Measurements from ENCODE around the gene SOX14.

The SOX14 gene

GRCh38 chr3:137764001-137764433 is at the start of gene SOX14:
Gene SOX14, plus strand, starts transcription at chr3:137764315. Its CDS starts 470 bp downstream, at chr3:137764785.
- DNase-seq, result no peak

- DNase-seq, result no peak
These were observed 49.6 kb upstream of the SOX14 start for GRCh38 chr3:137714551-137714950.

DNA sequence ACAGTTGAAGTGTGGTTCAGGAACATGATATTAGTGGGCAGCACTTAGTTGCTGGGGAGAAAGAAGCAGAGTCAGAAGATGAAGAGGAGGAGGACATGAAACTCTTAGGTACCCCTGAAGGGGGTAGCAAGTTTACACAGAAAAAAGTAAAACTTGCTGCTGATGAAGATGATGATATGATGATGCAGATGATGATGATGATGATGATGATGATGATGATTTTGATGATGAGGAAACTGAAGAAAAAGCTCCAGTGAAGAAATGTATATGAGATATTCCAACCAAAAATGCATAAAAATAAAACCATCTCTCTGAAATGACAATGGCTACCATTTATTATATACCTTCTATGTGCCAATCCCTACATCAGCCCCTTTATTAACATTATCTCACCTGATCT is 39.9 kb upstream of the SOX14 start:
- DNase-seq, result no peak

DNA sequence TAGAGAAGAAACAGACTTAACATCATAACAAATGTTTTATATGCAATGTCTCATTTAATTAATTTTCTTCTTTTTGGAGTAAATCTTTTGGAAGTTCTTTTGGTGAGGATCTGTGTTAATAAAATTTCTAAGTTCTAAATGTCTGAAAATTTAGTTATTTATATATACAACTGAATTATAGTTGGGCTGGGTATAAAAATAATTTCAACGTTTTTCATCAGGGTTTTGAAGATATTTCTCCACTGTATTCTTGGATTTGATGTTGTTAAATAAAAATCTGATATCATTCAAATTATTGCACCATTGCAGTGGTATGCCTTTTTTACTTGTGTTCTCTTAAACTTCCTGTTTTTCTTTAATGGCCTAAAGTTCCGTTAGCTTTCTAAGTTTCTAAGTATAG is 26.9 kb upstream of the SOX14 start:
- no peak for DNase-seq

- no peak for DNase-seq
These were observed 25.4 kb upstream of the SOX14 start for GRCh38 chr3:137738710-137739109.

- DNase-seq, result no peak
These were observed 20.5 kb upstream of the SOX14 start for GRCh38 chr3:137743608-137744007.

DNA sequence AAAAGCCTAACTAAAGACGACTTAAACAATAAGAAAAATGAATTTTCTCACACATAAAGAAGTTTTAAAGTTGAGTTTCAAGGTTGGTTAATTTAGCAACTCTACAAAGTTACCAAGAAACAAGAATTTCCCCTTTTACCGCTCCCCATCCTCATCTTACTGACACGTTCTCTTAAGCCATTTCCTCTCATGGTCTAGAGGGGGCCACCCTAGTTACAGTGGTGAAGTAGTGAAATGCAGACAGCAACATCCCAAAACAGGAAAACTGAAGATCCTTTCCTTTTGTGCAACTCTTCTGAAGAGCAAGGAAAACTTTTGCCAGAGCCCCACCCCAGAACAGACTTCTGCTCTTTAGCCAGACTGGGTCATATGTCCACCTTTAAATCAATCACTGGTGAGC is 17.3 kb upstream of the SOX14 start:
- DNase-seq, result no peak

DNA sequence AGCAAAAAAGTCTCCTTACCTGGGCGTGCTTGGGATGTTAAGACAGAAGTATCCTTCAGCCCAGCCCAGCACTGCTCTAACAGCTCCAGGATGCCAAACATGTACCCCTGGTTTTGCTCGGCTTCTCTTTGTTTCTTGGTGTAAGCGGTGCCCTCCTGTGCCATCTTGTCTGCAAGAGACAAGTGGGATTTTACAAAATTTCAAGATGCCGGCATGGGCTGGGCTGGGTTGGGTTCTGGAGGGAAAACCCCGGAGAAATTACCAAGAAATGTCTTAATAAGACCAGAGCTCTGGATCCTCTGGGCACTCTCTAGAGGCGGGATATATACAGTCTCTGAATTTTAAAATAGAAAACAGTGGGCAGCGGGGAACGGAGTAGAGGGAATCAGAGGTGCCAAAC is 4.6 kb upstream of the SOX14 start:
- DNase-seq, result no peak

GRCh38 chr3:137760341-137761098 is 3.6 kb upstream of the SOX14 start:
- DNase-seq, result no peak

DNA sequence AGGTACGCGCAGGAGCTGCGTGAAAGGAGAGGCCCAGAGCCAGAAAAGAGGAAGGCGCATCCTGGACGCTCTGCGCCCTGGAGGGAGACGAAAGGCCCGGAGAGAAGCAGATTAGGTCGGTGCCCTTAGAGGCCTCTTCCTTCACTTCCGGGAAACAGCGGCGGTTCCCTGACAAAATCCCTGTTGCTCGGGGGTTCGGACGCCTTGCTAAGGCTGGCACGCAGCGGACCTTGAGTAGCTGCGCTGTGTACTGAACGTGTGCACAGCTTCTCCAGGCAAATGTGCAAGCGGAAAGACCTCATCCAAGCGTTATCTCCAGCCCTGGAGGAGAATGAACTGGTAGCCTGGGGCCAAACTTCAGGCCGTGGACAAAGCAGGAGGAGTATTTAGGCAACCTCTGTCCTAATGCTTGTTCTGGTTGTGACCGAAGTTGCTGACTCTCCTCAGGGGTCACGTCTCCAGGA is 3.0 kb upstream of the SOX14 start:
- DNase-seq, result no peak

- no peak for DNase-seq
These were observed 2.3 kb upstream of the SOX14 start for GRCh38 chr3:137761563-137762503.

DNA sequence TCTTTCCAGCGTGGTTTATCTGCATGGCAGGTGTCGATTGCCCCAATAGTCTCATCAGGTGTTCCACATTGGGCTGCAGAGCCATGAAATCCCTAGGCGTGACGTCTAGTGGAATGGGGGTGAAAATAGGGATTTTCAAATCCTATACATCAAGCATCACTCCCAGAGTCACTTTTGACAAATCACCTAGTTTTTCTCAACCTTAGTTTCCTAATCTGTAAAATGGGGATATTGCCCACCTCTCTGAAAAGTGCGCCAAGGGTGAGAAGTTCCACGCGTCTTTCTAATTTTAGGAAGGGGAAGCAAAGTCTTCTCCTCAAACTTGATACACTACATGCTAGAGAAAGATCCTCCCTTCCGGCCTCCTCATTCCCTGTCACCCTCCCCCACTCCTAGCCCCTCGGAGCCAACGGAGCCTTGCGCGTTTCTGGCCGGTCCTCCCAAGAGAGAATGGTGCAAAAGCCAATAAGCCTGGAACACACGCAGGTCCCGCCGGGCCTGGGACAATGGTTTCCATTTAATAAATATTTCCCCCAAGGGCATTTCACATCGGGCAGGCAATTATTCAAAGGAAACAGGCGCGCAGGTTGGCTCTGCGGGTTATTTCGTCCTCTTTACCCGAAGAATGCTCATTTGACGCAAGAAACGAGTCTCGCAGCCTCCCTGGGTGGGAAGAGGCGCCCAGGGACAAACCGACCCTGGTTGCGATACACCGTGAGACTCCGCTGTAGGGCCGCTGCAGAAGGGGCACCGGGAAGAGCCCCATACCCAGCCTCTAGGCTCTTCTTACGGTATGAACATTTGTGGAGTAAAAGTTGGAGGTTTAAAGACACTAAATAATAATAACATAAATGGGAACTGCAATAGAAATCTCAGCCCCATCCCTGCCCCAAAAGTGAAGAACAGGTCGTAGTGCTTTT is 1.2 kb upstream of the SOX14 start:
- DNase-seq, result no peak

- no peak for DNase-seq
These were observed 549 bp upstream of the SOX14 start for GRCh38 chr3:137763594-137763938.

- DNase-seq, result no peak
These were observed 621 bp downstream of the SOX14 start for GRCh38 chr3:137764563-137765309.

- no peak for DNase-seq
These were observed 1.4 kb downstream of the SOX14 start for GRCh38 chr3:137765310-137766033.

GRCh38 chr3:137766041-137766875 is 2.1 kb downstream of the SOX14 start:
- DNase-seq, result no peak

DNA sequence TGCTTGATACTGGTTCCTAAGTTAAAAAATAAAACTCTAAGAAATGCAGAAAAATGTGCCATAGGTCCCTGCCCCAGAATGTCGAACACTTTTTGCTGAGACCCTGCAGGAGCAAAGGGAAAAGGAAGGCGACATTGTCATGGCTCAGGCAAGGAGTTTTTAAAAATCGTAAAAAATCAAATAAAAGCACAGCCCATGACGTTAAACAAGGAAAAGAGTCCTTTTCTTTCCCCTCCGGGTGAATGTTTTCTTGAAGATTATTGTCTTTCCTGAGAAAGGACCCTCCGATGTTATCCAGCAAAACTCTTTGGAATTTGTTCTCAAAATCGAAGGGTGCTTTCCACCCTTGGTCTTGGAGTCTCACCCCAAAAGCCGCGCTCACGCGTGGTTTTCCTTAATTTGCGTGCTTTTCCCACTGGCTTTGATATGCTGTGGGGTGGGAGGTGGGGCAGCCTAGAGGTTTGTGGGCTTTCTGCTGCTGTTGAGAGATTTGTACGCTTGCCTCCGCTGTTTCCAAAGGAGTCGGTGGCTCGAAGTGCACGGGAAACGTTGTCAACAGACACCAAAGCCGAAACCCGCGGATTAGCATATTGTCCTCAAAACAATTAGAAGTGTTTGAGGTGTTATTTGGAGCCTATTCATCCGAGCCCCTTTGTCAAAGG is 2.9 kb downstream of the SOX14 start:
- no peak for DNase-seq

DNA sequence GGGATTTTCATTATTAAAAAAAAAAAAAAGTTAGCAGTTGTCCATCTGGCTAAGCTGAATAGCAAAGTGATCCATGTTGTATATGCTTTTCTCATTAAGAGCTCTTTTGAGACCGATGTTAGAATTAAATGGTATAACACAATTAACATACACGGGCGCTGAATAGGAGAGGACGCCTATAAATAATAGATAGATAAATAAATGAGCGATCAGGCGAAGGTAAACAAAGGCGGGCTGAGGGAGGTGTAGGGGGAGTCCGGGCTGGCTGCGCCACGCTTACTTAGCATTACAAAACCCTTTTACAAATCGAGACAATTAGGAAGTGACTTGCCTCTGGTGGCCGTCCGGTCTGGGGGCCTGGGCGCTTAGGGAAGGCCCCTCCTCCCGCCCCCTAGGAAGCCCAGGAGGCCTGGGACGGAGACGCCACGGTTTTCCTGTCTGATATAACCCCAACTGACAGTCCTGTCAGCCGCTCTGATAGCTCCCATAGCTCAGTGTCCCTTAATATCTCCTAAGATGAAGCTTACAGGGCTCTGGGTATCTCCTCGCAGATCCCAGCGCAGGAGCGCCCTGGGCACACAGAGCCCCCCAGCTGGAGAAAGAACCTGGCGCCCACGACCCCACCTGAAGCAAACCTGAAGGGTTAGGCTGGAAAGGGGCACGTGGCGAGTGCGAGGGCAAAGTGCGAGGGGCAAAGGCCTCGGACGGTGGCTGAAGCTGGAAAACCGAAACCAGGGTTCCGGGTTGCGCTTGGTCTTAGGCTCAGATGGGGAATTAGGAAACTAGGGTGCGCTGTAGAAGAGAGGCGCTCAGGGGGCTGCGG is 3.6 kb downstream of the SOX14 start:
- DNase-seq, result no peak
